HG03139 (cell line): ENCODE measurements around the gene ZBTB48.

Experiments used
- ATAC-seq: cut with Tn5 transposase; IDR thresholded peaks from one replicate; pipeline ENCODE4 v1.9.1; 2021; ENCODE audit not compliant: unreplicated experiment

ZBTB48 gene

DNA sequence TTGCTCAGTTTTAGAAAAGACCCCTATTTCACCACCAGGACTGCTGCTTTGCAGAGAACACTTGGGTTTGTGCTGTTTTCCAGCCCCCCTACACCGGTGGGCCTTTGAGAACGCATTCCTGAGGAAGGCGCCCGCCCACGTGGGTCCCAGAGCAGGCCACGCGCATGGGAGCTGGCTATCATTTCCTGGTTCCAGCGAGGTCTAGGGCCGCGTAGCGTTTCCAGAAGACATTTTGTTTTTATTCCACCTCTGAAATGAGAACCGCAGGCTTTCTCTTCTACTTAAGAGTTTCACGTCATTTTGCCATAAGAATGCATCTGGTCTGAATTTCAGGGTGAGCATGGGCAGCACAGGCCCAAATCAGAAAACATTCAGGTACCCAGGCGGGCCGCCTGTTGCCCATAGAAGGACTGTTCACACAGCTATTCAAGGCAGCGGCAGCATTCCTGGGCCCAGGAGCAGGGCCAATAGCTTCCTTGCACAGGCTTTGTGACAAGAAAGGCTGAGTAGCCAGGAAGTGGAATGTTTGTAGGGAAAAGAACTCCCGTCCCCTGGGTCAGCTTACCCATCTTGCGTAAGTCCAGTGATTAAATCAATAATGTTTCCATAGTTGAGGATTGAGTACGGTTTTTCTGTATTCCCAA, 24.2 kb downstream of the ZBTB48 start:
- ATAC-seq = no peak

DNA sequence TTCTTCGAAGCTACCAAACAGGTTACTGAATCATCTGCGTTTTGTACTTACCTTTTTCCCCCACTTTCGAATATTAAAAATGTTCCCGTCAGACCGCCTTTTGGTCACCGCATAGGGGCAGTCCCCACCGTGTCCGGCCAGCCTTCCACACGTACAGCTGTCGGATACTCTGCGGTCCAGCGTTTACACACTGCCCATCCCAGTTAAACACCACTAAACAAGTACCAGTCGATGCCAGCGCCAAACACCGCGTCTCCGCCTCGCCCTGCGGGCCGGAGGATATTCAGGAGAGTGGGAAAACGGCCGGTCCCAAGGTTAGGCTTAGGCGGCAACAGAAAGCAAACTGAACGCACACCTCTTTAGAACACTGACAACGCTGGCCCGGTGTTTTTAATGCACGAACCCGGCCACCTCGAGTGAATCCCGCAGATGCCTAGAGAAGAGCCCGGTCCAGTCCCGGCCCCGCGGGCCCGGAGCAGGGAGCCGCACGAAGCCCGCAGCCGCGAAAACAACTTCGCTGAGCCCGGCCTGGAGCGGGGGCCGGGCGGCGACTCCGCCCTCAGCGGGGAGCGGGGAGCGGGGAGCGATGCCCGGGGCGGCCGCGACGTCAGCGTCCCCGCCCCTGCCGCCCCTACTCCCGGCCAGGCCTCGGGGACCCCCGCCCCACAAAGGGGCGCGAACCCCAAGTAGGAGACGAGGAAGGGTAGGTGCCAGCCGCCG, 33.0 kb downstream of the ZBTB48 start:
- peak; percentile 28 for ATAC-seq

DNA sequence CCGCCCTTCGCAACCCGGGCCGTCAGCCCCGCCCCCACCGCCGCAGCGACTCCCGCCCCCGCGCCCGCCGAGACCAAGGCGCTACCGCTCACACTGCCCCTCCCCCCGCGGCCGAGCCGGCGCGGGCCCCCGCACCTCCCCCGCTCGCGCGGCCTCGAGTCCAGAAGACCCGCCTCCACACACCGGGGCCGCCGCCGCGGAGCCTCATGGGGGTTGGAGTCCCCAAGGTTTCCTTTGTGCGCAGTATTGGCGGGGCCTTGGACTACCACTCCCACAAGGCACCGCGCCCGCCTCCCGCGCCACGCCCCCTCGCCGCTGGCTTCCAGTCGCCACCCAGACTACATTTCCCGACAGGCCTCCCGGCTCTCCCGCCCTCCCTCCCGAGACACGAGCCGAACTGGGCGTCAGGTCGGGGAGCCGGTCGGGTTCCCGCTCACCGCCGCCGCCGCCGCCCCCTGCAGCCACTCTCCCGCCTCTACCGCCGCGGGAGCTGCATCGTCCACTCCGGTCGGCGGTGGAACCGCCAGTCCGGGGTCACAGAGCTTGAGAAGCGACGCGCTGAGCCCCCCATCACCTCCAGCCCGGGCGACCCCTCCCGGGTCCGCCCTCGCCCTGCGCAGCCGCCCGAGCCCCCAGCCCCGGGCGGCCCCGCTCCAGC, 33.7 kb downstream of the ZBTB48 start, which contains the start of gene PHF13:
Gene PHF13 (plus strand): TSS at position 371 of the 658 bp plus-strand sequence. CDS start 336 bp downstream, outside the sequence.
- peak; percentile 80 for ATAC-seq

DNA sequence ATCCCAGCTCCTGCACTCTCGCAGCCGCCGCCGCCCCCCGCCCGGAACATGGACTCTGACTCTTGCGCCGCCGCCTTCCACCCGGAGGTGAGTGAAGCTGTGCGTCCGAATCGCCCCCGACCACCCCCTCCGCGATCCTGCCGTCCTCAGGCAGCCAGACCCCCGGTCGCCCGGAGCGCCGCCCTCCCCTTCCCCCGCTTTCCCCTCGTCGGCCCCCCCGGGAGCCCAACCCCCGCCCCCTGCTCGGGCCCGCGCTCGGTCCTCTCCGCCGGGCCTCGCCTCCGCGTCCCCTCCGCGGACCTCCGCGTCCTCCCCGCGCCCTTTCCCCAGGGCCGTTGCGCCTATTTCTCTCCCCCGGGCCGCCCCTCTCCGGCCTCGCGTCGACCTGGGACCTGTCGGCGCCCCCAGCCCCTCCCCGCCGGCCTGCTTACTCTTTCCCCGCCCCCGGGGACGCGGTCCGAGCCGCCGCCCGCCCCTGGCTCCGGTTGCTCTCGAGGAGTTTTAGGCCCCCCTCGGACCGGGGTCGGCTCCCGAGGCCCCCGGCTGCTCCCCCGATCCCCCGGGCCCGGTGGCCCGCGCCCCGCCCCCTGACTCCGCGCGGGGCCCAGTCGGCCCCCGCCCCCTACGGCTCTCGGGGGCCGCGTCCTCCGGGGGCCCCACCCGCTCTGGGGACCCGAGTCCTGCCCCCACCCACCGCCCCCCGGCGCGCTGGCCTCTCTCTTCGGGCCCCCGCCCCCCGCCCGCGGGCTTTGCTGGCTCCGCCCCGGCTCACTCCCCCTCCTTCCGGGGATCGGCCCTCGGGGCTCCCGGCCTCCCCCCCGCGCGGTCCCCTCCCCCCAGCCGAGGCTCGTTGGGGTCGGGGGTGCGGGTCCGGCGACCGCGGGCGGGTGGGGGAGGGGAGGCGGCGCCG, 34.5 kb downstream of the ZBTB48 start:
- ATAC-seq = no peak

DNA sequence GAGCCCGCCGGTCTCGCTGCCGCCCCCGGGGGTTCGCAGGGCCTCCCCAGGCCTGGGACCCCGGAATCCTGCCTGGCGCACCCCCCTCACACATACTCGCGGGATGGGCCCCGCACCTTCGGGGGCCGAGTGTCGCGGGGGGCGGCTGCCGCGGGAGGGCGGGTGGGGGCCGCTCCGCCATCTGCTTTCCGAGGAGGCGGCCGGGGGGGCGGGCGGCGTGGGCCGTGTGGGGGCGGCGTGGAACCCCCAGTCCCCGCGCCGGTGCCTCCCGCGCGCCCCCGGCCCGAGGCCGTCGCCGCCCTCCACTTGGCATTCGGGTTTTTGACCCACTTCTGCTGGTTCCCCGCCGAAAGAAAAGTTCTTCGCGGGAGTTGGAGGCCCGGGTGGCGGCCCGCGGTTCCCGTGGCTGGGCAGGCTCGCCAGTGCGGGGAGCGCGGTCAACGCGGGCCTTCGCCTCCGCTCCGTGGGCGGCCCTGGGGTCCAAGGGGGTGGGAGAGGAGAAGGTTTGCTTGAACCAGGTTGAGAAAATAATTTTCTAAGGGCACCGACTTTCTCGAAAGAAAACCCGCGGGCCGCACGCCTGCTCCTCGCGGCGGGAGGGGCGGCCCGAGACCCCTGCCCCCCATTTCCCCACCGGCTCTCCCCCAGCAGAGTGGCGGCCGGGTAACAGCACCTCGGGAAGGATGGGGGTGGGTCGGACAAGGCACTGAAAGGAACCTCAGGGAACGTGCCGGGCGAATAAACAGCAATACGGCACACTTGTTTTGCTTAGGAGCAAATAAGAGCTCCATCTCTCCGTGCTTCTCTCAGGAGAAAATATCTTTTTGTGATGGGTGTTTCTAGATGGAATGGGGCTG, 35.4 kb downstream of the ZBTB48 start:
- no peak for ATAC-seq

DNA sequence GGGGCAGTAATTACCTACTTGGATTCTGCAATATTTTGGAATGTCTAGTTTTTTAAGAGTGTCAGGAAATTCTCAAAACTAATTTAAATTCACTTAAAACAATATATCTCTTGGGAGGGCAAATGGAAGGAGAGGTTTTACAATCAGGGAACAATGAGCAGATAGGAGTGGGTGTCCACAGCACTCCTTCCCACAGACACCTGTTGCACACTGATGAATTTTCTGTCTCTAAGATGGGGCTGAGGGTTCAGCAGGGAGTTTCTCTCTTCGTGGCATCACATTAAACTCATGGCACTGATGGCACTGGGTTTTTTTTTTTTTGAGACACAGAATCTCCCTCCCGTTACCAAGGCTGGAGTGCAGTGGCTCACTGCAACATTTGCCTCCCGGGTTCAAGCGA, 39.3 kb downstream of the ZBTB48 start:
- no peak for ATAC-seq

DNA sequence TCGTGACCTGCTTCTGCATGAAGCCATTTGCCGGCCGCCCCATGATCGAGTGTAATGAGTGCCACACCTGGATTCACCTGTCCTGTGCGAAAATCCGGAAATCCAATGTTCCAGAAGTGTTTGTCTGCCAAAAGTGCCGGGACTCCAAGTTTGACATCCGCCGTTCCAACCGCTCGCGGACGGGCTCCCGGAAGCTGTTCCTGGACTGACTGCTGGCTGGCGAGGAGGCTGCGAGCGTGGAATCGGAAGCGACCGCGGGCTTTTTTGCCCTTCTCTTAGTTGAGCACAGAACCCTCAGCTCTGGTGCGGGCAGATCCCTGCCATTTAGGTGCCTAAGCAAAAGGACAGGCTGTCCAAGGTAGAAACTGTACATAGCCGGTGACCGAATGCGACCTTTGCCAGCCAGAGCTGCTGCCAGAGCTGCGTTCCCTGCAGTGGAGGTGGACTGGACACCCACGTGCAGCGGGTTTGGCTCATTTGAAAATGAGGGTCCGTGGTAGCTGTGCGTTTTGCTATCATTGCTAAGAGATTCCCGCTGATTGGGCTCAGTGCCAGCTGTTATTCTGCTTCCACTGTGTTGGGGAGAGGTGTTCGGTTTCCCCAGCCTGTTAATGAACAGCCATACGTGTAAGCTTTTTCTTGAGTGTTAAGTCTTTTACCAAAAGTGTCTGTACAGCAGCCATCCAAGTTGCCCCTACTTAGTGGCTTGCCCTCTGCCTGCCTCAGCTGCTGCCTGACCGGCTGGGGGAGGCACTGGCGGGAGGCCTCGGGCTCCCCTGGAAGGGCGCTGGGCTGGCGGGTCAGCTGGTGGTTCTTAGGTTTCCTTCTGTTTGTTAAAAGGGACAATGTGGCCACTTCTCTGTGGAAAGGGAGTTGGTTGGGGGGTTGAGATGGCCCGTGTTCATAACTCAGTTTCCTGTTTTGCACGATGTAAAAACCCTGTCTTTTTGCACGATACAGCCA, 41.9 kb downstream of the ZBTB48 start:
- no peak for ATAC-seq

DNA sequence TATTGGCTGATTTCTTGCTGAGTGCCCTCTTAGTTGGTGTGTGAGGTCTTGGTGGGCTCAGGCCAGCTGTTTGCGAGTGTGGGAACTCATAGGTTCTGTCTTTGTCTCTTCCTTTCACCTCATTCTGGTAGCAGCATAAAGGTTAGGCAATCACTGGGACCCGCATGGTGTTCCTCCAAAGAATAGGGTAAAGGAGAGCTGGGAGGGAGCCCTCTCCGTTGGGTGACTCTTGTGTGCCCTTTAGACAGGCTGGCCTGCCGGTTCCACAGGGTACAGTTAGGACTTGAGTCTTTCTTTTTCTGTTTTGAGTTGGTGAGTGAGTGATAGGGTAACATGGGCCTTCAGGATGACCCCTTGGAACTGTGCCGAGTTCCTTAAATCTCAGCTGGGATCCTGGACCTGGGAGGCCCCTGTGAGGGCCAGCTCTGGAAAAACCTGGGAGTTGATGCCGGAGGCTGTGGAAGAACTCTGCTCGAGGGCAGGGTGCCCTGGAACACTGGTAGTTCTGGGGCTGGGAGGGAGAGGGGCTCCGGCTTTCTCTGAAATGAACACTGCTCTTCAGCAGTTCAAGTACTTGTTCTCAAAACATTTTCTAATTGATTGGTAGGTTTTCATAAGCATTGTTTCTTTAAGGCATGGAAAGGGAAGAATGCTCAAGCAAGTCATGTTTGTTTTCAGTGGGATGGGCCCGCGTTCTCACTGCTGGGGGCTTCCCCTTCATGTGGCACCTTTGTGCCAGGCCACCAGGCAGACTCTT, 42.8 kb downstream of the ZBTB48 start:
- ATAC-seq = no peak

DNA sequence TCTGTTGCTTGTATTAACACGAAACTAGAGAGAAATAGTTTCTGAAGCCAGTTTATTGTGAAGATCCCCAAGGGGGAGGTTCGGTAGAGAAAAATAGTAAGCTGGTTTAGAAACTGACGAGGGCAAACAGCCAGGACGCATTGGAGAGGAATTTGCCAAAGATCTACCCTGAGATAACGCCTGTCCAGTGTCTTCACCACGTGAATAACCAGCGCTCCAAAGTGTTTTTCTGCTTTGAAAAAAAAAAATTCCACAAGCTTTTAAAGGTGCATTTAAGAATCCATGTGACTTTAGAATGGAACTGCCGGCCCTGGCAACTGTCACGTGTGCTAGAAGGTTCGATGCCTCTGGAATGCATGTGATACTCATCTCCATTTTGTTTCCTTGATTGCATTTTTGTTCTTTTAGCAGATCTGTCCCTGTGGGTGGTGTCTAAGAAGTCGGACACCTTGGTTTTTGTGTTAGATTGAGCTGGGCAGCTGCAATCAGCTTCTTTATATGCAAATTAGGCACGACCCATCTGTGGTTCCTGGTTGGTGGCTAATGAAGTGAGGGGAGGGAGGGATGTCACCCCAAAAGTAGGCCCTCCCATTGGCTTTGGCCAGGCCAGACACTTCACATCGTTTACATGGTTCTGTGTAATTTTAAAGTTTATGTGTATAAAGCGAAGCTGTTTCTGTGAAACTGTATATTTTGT, 43.6 kb downstream of the ZBTB48 start:
- no peak for ATAC-seq

DNA sequence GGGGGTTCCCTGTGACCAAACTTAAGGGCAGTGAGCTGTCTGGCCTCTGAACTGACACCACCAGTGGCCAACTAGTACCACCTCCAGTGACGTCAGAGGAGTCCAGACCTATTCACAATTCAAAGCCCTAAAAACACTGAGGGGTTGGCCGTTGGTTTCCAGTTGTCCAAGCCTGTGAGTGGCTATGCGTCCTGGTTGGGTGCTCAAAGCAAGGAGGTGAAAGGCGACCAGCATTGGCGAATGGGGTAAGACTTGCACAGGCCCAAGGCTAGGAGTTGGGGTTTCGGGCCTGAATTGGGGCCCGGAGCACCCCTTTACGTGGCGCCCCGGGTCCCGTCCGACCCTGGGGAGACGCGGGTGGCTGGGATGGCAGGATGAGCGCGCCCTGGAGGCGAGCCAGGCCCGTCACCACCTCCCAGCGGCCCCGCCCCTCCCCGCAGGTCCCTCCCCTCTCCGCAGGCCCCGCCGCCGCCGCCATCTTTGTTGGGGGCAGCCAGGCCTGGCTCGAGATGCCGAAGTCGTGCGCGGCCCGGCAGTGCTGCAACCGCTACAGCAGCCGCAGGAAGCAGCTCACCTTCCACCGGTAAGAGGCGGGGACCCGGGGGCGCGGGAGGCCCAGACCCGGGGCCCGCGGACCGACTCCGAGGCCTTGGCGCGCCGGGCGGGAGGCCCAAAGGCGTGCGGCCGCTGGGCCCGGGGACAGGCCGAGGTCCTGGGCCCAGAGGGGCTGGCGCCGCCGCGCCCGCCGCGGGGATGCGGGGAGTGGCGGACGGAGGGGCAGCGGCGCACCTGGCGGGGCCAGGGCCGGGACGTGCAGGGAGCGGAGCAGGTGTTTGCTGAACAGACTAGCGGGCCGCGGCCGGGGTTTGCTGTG, 45.2 kb downstream of the ZBTB48 start, which contains the start of gene THAP3:
Gene THAP3 (plus strand): TSS at position 159 of the 874 bp plus-strand sequence. CDS start 351 bp downstream, at position 510.
- peak; percentile 70 for ATAC-seq

DNA sequence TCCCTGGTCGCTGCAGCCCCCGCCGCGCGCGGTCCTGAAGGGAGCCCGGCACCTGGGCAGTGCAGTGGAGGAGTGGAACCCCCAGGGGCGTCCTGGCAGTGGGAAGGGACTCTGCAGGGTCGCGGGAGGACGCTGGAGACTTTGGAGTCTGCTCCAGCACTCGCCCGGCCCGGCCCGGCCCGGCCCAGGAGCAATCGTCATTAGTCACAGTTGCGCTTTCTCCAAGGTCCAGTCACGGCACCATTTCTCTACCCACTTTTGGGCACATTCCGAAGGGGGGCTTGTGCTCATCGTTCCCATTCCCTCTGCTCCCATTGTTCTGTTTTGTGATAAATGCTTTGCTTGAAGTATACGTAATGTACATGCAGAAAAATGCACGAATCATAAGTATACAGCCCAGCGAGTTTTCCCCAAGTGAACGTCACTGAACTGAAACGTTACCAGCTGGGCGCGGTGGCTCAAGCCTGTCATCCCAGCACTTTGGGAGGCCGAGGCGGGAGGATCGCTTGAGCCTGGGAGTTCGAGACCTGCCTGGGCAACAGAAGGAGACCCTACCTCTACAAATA, 45.9 kb downstream of the ZBTB48 start:
- ATAC-seq = no peak

DNA sequence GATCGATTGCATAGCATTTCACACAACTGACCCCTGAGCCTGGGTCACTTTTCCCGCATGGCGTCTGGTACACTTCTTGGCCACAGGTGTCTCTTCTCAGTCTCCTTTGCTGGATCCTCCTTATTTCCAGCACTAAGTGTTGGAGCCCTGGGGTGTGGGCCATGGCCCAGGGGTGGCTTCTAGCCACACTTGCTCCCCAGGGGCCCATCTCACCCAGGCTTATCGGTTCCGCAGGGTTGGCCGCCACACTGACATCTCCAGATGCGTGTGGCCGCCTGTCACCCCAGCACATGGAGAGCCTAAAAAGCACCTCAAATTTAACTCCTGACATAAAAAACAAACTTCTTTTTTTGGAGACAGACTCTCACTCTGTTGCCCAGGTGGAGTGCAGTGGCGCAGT, 47.2 kb downstream of the ZBTB48 start:
- ATAC-seq = no peak

DNA sequence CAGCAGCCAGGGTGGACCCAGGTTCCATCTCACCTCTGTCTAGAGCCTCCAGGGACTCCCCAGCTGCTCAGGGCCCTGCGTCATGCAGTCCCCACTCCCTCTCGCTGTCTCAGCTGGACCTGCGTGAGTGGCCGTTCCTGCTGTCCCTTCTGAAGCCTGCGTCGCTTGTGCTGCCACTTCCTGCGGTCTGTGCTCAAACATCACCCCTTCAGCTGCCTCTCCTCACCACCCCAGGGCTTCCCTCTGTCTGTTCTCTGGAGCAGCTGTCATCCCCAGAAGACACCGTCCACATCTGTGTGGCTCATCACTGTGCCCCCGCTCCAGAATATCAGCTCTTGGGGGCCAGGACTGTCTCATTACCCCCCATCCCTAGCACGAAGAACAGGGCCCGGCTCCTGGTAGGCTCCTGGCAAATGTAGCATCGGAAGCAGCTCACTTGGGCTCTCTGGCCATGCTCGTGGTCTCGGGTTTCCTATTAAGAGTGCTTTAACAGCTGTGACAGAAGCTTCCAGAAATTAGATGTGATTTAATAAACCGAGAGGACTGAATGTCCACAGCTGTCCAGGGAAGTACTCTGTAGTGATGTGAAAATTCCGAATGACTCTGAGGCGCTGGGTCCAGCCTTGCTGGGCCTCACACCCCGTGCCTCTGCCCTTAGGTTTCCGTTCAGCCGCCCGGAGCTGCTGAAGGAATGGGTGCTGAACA, 48.2 kb downstream of the ZBTB48 start:
- no peak for ATAC-seq

DNA sequence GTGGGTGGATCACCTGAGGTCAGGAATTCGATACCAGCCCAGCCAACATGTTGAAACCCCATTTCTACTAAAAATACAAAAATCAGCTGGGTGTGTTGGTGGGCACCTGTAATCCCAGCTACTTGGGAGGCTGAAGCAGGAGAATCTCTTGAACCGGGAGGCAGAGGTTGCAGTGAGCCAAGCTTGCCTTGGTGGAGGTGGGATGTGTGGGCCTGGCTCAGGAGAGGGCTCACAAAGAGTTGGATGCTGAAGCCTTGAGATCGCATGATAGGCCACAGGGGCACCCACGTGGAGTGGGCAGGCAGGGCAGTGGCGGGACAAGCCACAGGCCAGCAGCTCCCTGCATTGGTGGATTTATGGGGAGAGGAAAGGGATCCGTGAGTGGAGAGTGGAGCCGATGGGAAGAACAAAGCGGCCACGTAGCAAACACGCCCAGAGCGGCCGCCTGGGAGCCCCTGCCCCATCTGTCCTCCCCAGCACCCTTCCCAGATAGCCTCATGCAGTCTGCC, 49.2 kb downstream of the ZBTB48 start:
- ATAC-seq = no peak

DNA sequence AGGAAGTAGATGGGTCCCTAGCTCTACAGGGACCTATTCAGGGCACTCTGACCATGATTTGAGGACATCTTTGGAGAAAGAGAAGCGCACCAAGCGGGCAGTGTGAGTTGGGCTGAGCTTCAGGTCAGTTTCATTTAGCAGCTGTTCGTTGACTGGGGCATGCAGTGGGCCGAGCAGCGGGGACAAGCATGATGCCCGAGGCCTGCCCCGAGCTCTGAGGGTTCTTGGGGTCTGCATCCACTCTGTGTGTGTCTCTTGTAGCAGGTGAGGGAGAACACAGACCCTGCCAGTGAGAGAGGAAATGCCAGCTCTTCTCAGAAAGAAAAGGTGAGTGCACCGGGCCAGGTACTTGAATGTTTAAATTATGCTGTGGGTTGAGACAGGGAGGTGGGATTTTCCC, 50.2 kb downstream of the ZBTB48 start:
- ATAC-seq = no peak
